Tibial nerve (tissue), 4 donors: ENCODE measurements around the gene CNIH4.

Experiments
- EP300 ChIP-seq, 2 donors: sonication (generic); formaldehyde crosslinking; IDR thresholded peaks; one replicate each; pipeline ENCODE4 v1.6.1; 2017; ENCODE audit warnings: antibody characterized with exemption in 2 of 2, mild to moderate bottlenecking in 1 of 2
- POLR2A ChIP-seq, 2 donors: fragments of 450-650 bp; IDR thresholded peaks; one replicate each; pipeline ENCODE4 v1.6.1; 2017; ENCODE audit warnings: antibody characterized with exemption in 2 of 2, mild to moderate bottlenecking in 2 of 2, moderate library complexity in 2 of 2
- TF ChIP-seq, protein P1 (sequence below), 5 experiments: fragments of 200-600 bp in 3 of 5; fragments of 450-650 bp in 2 of 5; sonication (generic) in 3 of 5; IDR thresholded peaks; one replicate each; pipeline ENCODE4 v1.5.1; 2016 to 2019; ENCODE audit warnings: antibody characterized with exemption in 5 of 5, mild to moderate bottlenecking in 3 of 5, moderate library complexity in 2 of 5

DNA sequence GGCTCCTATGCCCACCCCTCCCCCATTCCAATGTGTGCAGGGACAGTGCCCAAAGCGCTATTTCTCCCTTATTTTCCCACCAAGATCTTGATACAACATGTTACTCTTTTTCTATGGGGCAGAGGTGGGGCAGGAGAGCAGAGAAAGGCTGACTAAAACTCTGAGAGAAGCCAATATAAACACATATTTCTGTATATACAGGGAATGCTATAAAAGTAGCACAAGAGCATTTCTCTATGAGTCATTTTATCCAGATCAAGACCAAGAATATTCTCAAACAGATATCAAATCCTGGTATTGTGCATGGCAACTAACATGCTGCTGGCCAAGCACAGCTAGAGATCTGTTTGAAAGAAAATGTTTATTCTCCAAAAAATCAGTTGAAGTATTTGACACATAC, 70.7 kb downstream of the CNIH4 start:
- TF ChIP-seq, protein P1, sequence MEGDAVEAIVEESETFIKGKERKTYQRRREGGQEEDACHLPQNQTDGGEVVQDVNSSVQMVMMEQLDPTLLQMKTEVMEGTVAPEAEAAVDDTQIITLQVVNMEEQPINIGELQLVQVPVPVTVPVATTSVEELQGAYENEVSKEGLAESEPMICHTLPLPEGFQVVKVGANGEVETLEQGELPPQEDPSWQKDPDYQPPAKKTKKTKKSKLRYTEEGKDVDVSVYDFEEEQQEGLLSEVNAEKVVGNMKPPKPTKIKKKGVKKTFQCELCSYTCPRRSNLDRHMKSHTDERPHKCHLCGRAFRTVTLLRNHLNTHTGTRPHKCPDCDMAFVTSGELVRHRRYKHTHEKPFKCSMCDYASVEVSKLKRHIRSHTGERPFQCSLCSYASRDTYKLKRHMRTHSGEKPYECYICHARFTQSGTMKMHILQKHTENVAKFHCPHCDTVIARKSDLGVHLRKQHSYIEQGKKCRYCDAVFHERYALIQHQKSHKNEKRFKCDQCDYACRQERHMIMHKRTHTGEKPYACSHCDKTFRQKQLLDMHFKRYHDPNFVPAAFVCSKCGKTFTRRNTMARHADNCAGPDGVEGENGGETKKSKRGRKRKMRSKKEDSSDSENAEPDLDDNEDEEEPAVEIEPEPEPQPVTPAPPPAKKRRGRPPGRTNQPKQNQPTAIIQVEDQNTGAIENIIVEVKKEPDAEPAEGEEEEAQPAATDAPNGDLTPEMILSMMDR (IDR thresholded peaks at IDR 0.05), result no peak
- TF ChIP-seq POLR2A (IDR thresholded peaks at IDR 0.05) (no peak), EP300 (IDR thresholded peaks at IDR 0.05) (no peak)
